Measurements from ENCODE around the gene ASB4.
"Not testable (repeated sequence)": the region's sequence is repeated elsewhere in the genome, so short reads cannot be mapped to it uniquely, and the experiment has no call there.

Gene ASB4, protein sequence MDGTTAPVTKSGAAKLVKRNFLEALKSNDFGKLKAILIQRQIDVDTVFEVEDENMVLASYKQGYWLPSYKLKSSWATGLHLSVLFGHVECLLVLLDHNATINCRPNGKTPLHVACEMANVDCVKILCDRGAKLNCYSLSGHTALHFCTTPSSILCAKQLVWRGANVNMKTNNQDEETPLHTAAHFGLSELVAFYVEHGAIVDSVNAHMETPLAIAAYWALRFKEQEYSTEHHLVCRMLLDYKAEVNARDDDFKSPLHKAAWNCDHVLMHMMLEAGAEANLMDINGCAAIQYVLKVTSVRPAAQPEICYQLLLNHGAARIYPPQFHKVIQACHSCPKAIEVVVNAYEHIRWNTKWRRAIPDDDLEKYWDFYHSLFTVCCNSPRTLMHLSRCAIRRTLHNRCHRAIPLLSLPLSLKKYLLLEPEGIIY

DNA sequence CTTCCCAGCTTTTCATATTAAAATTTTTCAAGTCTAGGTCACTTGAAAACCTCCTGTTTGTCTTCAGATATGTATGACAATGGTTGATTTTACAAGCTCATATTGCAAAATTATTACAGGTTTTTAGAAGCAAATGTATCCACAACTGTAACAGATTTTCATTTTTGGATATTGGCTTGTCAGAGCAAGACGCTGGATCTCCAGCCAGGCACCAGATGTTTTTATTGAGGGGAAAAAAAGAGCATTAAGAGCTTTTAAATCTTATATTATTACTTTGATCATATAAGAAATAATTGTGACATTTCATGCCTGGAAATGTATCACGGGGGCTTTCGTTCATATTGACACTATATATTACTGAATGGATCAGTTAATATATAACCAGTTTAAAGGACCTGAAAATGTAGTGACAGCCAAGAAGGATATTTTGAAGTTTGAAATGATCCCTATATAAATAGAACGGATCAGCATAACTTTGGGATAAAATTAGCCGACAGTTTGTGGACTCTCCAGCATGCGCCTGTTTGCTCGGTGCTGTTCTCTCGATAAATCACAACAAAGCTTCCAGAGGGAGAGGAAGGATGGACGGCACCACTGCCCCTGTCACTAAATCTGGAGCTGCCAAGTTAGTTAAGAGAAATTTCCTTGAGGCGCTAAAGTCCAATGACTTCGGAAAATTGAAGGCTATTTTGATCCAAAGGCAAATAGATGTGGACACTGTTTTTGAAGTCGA lies at the start of gene ASB4:
Gene ASB4, plus strand, starts transcription at position 553 of the 733 bp plus-strand sequence. Its CDS starts 29 bp downstream, at position 582.
- no peak for DNase-seq (ENCODE audit: low read depth in 2 of 2)

DNA sequence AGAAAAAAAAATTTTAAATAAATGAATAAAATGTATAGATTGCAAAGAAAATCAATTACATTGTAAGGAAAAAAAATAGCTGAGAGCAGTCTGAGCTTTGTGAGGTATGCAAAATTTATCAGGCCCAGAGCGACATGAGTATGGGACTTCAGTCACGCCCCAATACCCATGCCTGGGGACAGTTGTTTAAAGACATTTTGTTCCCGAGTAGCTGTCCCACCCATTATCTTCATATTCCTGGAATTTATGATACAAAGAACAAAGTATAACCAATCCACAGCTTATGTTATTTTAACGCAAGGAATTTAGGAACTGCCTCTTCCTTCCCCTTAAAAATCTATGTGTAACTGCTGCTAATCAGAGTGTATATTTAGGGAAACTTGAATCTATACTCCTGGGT lies 49.3 kb upstream of the ASB4 start:
- DNase-seq (ENCODE audit: low read depth in 2 of 2): no peak

DNA sequence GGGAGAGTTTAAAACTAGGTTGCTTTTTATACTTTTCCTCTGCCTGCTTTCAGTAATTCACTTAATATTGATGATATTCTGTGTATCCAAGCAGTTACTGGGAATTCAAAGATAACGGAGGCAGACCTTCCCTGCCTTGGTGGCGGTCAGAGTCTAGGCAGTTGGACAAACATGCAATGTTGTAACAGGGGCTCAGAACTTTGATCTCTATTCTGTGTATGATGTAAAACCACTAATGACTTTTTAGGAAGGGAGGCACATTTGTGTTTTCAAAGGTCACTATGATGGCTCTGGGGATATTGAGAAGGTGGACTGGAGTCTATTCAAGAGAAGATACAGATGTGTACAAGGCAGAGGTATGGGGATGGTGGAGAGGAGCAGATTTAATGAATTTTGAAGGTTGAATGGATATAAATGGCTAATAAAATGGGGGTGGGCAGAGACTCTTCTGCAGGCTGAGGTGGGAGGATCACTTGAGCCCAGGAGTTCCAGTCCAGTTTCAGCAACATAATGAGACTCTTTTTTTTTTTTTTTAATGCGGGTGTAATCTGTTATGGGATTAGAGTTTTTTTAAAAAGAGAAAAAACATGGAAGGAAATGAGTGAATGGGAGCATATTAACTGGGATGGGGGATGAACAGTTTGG lies 45.2 kb upstream of the ASB4 start:
- DNase-seq (ENCODE audit: low read depth in 2 of 2): no peak

DNA sequence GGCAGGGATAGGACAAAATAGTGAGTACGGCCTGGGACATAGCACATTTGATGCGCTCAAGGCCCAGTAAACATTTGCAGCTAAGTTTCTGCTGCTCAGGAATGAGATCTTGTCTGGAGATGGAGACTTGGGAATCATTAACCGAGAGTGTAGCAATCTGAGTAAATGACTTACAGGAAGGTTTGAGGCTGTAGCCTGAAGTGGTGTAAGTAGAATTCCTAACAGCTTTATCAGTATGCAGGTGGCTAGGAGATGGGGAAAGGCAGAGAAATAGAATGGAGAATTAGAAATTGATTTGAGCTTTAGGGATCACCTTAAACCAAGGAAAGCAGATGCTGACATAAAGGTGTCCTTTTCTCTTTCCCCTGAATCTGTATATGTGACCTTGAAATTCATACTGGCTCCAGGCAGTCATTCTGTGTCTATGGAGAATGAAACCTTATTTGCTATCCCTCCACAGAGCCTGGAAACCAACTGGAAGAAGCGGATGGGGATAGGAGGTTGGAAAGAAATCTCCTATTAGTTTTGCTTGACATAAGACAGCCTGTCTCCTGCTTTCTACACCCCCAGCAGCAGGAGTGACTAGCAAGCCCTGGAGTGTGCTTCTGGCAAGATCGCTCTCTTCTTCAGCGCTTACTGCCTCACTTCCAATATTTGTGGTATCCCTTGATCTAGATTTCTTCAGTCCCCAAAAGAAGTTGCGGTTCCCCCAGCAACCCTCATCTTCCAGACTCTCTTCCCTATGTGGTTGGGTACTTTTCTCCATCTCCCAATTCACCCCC lies 44.5 kb upstream of the ASB4 start:
- DNase-seq (ENCODE audit: low read depth in 2 of 2): no peak

DNA sequence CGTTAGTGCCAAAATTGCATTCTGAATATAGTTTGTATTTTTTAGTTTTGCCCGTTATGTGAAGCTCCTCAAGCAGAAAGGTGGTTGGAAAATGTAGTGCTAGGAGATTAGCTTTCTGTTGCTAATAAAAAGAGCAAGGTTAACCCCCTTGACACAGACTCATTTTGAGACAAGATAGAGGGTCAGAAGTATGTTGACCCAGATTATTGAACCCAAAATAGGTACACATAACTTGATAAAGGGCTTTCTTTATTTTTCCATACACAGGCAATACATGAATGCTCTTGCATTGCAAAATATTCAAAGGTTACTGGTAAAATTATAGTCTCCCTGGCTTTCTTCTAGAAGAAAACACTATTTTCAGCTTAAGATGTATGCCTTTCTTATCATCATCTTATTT lies 40.9 kb upstream of the ASB4 start:
- DNase-seq (ENCODE audit: low read depth in 2 of 2): no peak

DNA sequence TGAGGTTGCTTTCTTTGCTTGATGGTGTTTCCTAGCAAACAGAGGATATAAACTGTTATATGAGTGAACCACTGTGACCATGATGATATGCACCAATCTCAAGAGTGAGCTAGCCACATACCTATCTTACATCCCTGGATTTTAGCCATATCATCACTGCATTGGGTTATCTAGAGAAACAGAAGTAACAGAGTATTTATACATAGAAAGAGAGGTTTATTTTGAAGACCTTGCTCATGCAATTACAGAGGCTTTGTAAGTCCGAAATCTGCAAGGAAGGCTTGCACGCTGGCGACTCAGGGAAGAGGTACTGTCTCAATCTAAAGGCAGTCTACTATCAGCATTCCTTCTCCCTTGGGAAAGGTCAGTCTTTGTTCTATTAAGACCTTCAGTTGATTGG lies 39.1 kb upstream of the ASB4 start:
- DNase-seq (ENCODE audit: low read depth in 2 of 2): no peak

DNA sequence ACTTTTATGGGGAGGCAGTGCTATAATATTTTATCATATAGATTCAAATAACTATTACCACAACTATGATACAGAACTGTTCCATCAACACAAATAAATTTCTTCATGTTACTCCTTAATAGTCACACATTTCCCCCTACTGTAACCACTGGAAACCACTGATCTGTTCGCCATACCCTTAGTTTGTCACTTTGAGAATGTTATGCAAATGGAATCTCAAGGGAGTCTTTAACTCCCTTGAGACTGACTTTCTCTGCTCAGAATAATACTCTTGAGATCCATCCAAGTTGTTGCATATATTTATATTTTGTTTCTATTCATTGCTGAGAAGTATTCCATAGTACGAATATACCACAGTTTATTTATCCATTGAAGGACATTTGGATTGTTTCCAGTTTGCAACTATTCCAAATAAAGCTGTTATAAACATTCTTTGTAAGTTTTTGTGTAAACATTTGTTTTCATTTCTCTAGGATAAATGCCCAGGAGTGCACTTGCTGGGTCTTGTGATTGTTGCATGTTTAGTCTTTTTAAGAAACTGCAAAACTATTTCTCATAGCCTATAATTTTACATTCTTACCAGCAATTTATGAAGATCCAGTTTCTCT lies 31.2 kb upstream of the ASB4 start:
- DNase-seq (ENCODE audit: low read depth in 2 of 2): no peak

DNA sequence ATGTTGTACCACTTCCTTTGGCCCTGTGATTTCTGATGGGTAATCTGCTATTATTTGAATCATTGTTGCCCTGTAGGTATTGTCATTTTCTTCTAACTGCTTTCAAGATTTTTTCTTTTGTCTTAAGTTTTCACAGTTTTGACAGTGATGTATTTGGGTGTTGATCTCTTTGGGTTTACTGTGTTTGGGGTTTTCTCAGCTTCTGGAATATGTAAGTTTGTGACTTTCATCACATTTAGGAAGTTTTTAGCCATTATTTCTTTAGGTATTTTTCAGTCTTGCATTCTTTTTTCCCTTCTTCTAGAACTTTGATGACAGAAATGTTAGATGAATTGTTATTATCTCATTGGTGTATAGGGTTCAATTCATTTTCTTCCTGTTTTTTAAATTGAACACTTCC lies 27.8 kb upstream of the ASB4 start:
- no peak for DNase-seq (ENCODE audit: low read depth in 2 of 2)

DNA sequence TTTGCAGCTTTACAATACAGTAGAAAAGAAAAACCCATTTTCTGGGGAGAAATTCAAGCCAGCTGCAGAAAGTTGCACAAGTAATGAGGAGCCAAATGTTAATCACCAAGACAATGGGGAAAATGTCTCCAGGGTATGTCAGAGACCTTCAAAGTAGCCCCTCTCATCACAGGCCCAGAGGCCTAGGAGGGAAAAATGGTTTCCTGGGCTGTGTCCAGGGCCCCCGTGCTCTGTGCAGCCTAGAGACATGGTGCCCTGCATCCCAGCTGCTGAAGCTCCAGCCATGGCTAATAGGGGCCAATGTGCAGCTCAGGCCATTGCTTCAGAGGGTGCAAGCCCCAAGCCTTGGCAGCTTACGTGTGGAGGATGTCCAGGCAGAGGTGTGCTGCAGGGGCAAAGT lies 25.1 kb upstream of the ASB4 start:
- DNase-seq (ENCODE audit: low read depth in 2 of 2): not testable (repeated sequence)

DNA sequence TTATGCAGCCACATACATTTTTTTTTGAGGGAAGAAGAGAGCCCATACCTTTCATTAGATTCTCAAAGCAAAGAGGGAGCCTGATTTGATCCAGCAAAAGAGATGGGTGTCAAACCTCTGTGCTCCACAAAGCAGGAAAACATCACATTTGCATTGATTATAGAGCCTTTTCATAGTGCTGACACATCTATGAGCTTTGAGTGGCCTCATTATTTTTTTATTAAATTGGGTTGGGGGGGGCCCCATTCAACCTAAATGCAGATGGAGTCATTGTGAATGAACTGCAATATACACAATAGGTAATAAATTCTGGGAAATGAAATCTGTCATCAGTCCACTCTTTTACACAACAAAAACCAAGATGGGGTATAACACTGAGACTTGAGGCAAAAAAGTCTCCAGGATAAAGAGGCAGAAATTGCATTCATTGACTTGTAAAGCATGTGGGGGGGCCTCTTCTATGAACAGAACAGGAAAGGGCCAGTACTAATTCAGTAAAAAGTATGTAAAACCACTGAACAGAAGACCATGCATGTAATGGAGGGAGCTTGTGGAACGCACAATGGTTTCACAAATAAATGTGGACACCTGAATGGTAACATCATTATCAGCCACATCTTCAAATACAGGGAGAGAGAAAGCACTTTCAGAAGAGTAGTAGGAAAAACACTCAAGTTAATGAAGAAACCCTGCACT lies 17.7 kb upstream of the ASB4 start:
- DNase-seq (ENCODE audit: low read depth in 2 of 2): no peak

DNA sequence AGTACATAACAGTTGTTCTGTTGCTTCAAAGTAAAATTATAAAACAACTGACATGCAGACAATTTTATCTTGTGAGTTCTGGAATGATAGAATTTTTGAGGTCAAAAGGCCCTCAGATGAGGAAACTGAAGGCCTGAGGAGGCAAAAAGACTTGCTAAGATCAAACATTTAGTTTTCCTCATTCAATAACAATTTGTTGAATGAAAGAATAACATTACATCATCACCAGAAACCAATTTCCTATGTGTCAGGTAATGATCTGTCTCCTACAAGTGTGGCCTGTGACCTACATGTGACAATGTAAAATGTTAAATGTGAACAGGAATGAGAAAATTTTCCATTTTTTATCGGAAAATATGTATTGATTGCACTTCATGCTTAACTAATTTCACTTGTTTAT lies 16.6 kb upstream of the ASB4 start:
- no peak for DNase-seq (ENCODE audit: low read depth in 2 of 2)

DNA sequence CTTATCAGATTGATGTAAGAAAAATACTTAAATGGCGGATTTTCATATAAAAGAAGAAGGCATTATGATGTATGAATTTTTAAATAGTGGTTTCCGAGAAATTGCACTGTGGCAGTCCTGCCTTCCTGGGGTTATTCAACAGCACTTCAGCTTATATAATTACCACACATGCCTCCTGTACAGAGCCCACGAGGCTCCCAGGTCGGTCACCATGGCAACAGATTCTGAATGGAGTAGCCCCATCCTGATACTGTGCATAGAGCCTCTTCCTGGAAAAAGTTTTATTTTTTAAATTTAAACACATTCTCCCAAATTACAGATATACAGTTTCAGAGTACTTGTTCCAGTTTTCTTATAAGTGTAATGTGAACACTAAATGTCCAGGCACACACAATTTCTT lies 15.9 kb upstream of the ASB4 start:
- no peak for DNase-seq (ENCODE audit: low read depth in 2 of 2)

DNA sequence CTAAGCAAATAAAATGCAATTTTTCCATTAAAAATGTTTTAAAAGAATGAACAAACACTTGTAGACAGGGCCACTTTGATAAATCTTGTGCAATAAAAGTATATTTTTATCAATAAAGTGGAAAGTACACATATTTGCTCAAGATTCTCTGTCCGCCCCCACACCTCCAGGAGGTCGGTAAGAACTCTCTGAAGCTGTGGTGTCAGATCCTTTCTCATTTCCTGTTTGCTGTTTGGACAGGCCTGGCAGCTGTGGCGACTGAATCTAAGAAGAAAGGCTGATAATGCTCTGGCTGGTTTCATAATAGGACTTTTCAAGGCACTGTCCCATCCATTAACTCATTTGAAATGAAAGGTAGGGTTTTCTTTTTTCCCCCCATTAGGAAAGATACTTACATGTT lies 15.3 kb upstream of the ASB4 start:
- DNase-seq (ENCODE audit: low read depth in 2 of 2): no peak

DNA sequence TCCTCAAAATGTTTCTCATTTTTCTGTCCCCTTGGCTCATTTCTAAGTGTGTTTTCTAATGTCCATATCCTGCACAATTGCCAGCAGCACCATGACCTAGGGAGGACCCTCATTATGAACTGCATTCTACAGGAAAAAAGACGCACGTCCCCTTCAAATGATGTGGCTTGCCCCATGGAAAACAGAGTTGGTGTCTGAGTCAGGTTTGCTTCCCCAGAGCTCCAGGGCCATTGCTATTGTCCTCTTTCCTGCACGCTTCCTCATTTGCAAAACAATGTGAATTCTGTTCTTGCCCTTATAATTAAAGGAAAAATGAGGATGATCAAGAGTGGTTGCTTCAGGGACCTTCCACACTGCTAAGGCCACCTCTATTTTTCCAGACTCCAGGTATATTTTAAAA lies 14.7 kb upstream of the ASB4 start:
- no peak for DNase-seq (ENCODE audit: low read depth in 2 of 2)

DNA sequence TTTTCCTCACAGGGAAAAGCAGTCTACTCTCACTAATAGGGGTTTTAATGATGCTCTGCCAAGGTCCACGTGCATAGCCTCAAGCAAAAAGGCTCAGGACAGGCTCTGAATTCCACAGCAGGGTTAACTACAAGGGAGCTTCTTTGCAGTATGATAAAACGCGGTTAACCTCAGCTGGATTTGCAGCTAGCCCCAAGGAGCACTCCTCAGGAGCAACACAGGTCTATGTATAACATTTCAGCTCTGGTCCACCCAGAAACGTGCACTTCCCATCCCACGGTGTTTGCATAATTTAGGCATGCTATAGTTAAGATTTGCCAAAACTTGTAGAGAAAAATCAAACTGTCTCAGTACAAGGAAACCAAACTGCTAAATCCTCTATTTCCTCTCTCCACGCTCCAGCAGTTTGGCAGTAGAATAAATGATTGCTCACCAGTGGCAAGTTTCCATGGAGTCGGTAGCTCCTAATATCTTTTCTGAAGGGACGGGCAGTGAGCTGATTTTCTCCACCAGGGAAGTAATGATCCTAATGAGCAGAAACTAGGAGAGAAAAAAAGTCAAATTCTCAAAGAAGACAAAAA lies 13.1 kb upstream of the ASB4 start:
- no peak for DNase-seq (ENCODE audit: low read depth in 2 of 2)

DNA sequence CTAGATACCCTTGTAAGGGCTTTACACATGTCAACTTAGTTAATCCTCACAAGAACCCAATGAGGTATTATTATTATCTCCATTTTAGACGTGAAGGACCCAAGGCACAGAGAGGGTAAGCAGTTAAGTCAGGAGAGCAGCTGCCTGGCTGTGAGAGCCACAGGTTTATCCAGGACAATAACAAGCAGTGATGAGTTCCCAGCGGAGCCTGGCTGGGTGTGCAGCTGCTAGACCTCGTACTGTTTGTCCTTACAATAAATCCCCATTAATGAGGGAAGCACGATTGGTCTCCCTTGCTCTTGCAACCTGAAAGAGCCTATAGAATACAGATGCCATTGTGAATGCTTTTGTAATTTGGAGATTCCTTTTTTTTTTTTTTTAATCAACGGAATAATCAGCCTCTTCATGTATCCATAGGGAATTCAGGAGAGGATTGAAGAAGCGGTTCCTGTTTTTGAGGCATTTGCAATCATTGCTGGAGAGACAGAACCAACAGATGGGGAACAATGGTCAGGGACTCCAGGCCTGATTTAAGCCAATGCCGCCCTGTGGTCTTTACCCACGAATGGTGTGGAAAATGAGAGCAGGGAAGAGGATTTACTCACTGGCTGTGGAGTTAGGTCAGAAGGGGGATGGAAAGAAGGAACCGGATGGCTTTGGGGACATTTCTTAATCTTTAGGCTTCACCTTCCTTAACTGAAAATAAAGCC lies 12.3 kb upstream of the ASB4 start:
- DNase-seq (ENCODE audit: low read depth in 2 of 2): no peak

DNA sequence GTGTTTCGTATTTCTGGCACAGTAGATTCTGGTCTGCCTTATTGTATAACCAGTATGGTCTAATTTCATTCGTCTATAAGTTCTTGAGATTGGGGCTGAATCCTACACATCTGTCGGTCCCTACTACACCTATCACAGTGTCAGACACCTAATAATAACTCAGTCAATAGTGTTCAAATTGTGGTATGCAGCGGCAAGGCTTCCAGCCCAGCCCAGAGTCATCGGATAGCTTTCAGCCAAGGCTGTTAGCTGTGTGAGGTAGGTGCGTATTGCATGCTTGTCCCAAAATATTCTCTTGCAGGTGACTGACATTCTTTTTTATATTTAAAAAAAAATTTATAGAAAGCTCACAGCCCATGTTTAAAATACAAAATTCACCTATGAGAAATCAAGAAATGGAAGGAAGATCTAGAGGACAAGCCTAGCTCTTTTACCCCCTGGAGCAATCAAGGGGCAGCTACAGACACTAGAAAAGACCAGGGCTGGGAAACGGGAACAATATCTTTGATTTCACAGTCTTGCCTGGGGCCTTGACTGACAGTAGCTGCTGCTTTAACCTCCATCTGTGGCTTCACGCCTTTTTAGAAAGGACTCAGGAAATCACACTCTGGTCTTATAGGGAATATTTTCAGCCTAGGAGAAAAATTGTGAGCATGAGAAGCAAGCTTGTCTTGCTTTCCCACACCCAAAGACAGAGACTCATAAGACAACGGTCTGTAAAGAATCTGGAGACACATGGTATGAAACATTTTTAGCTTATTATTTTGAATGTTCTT lies 9.5 kb upstream of the ASB4 start:
- no peak for DNase-seq (ENCODE audit: low read depth in 2 of 2)

DNA sequence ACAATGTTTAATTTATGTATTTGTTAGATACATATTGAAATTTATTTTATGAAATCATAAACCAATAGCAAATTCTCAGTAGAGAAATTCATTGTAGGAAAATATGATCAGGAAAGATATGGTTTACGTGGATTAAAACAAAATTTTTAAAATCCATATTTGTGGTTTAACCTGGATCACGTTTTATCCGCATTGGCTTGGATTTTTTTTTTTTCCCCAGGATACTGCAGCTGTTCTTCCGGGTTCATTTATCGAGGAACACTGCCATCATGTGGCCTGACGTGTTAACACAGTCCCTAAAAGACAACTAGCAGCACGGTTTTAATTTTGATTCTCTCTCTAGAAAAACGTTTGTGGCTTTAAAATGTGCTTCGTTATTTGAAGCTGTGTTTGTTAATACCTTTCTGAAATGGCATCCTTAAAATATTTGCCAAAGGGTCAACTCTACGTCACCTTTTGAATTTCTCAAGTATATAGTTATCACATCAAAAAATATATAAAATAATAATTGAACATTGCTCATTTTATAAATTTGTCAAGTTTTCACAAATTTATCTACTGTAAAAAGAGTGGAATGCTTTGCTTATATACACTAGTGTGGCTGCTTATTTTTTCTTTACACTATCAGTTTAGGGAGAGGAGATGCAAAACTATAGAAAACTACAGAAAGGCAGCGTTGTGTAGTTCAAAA lies 8.7 kb upstream of the ASB4 start:
- peak; percentile 7 to 17 for DNase-seq (ENCODE audit: low read depth in 2 of 2)

All from stimulated activated CD8-positive, alpha-beta memory T cell treated with anti-CD3 and anti-CD28 coated beads, Interleukin-7, amount 100 ng/mL, for 4 hours (primary cell).